Measurements from ENCODE around the gene LMO3.

Gene LMO3

DNA sequence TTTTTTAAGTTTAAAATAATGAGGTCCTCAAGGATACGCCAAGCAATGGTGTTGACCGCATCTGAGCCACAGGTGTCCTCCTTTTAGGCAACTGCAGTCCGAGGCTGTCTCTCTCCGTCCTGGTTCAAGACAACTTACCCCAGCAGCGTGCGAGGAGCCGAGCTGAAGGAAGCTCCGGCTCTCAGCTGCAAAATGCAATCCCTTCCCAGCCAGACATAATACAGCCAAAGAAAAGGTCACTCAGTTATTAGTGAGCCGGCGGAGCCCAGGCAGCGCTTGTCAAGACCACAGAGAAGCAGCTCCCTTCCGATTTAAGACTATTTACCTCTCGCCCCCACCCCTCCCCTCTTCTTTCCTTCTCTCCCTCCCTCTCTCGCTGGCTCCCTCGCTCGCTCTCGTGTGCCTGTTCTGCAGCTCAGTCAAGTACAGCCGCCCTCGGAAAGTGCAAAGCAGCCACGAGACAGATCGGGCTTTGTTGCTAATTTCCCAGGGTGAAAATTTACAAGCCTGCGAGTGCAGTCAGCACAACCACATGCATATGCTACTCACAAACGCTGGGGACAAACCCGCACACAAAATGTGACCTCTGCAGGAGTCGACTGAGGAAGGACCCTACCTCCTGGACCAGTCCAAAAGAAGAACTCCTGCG is 363 bp upstream of the LMO3 start:
- no peak overlapping the region for H3K4me3 ChIP-seq (ENCODE audit: low read length, poor library complexity, severe bottlenecking)
- no peaks in the 10 kb centered on the region for H3K9me2 ChIP-seq (replicated peaks; ENCODE audit: low read depth, low read length)
- no peaks in the 10 kb centered on the region for H3K9me3 ChIP-seq (ENCODE audit: insufficient read depth, low read depth, low read length)
- no peaks in the 10 kb centered on the region for H3K4me1 ChIP-seq (ENCODE audit: insufficient read depth, low read length, poor library complexity, severe bottlenecking)
- no peak overlapping the region for H2AFZ ChIP-seq (ENCODE audit: low read length)
- H3K4me2 ChIP-seq (ENCODE audit: low read depth, low read length, poor library complexity, severe bottlenecking): no peak overlapping the region
- H3K79me2 ChIP-seq (ENCODE audit: insufficient read depth, low read length): no peaks in the 10 kb centered on the region
- H3K36me3 ChIP-seq (ENCODE audit: insufficient read depth, low read length): no peaks in the 10 kb centered on the region
- H3K27me3 ChIP-seq (ENCODE audit: insufficient read depth, low read length, poor library complexity, severe bottlenecking): no peaks in the 10 kb centered on the region
- H4K20me1 ChIP-seq (ENCODE audit: insufficient read depth, low read length, poor library complexity, severe bottlenecking): no peaks in the 10 kb centered on the region
- no peak overlapping the region for H3K9ac ChIP-seq (ENCODE audit: low read depth, low read length, poor library complexity, severe bottlenecking)
- TF ChIP-seq, protein P1, sequence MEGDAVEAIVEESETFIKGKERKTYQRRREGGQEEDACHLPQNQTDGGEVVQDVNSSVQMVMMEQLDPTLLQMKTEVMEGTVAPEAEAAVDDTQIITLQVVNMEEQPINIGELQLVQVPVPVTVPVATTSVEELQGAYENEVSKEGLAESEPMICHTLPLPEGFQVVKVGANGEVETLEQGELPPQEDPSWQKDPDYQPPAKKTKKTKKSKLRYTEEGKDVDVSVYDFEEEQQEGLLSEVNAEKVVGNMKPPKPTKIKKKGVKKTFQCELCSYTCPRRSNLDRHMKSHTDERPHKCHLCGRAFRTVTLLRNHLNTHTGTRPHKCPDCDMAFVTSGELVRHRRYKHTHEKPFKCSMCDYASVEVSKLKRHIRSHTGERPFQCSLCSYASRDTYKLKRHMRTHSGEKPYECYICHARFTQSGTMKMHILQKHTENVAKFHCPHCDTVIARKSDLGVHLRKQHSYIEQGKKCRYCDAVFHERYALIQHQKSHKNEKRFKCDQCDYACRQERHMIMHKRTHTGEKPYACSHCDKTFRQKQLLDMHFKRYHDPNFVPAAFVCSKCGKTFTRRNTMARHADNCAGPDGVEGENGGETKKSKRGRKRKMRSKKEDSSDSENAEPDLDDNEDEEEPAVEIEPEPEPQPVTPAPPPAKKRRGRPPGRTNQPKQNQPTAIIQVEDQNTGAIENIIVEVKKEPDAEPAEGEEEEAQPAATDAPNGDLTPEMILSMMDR (conservative IDR thresholded peaks at IDR 0.05; ENCODE audit: low read length): no peak
- TF ChIP-seq EZH2phosphoT487 (IDR thresholded peaks at IDR 0.05; ENCODE audit: borderline replicate concordance): no peak
- H3F3A ChIP-seq (ENCODE audit: low read depth): no peaks in the 10 kb centered on the region

DNA sequence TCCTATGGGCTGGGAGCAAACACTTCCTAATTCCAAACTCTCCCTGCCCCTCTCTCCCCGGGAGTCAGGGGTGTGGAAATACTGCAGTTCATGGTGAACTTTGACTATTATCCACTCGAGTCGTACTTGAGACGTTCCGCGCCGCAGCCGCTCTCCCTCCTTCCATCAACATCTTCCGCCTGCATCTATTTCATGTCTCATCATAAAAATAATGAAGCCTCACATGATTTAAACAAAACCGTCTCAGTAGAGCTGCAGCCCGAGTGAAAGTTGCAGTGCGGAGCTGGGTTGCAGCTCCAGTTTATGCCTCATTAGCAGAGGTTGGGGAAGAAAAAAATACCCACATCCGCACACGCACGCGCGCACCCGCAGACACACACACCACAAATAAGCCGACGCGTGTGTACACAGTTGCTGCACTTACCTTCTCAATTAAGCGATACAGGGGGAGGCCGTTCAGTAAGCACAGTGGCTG is 283 bp downstream of the LMO3 start:
- Histone ChIP-seq H3K4me1 (ENCODE audit: insufficient read depth, low read length, poor library complexity, severe bottlenecking) (no peaks in the 10 kb centered on the region), H3K9me3 (ENCODE audit: insufficient read depth, low read depth, low read length) (no peaks in the 10 kb centered on the region), H4K20me1 (ENCODE audit: insufficient read depth, low read length, poor library complexity, severe bottlenecking) (no peaks in the 10 kb centered on the region), H3F3A (ENCODE audit: low read depth) (no peaks in the 10 kb centered on the region), H2AFZ (ENCODE audit: low read length) (no peak overlapping the region), H3K27me3 (ENCODE audit: insufficient read depth, low read length, poor library complexity, severe bottlenecking) (no peaks in the 10 kb centered on the region), H3K4me2 (ENCODE audit: low read depth, low read length, poor library complexity, severe bottlenecking) (no peak overlapping the region), H3K9ac (ENCODE audit: low read depth, low read length, poor library complexity, severe bottlenecking) (no peak overlapping the region), H3K9me2 (replicated peaks; ENCODE audit: low read depth, low read length) (no peaks in the 10 kb centered on the region), H3K4me3 (ENCODE audit: low read length, poor library complexity, severe bottlenecking) (no peak overlapping the region), H3K36me3 (ENCODE audit: insufficient read depth, low read length) (no peaks in the 10 kb centered on the region), H3K79me2 (ENCODE audit: insufficient read depth, low read length) (no peaks in the 10 kb centered on the region)
- TF ChIP-seq EZH2phosphoT487 (IDR thresholded peaks at IDR 0.05; ENCODE audit: borderline replicate concordance): no peak

DNA sequence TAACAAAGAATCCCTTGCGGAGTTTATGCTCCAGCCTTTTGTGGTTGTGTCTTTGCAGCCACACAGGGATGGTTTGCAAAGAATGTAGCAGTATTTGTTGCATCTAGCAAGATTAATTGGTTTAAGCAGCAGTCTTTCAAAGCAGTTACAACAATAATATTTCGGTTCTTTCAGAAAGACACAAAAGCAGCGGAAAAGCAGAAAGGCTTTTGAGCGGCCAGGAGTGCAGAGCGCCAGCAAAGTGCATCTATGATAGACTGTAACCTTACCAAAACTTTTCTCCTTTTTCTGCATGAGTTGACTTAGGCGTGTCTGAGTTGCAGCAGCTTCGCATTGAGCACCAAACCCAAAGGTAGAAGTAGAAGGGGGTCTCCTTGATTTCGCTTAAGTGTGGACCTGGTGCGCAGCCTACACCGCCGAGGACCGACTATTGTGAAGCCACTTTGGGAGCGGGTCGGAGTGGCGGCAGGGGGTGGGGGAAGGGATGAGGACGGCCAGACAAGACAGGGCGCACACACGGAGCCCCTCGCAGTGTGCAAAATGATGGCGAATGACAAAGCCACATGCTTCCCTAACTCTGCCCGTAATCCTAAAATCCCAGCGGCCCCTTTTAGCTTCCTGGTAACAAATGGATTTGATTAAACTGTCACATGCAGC is 1.2 kb downstream of the LMO3 start:
- no peaks in the 10 kb centered on the region for H3K27me3 ChIP-seq (ENCODE audit: insufficient read depth, low read length, poor library complexity, severe bottlenecking)
- TF ChIP-seq, protein P1 (conservative IDR thresholded peaks at IDR 0.05; ENCODE audit: low read length): no peak
- TF ChIP-seq EZH2phosphoT487 (IDR thresholded peaks at IDR 0.05; ENCODE audit: borderline replicate concordance): no peak
- no peak overlapping the region for H3K9ac ChIP-seq (ENCODE audit: low read depth, low read length, poor library complexity, severe bottlenecking)
- no peaks in the 10 kb centered on the region for H3K9me2 ChIP-seq (replicated peaks; ENCODE audit: low read depth, low read length)
- H3K4me3 ChIP-seq (ENCODE audit: low read length, poor library complexity, severe bottlenecking): no peak overlapping the region
- no peaks in the 10 kb centered on the region for H3F3A ChIP-seq (ENCODE audit: low read depth)
- no peaks in the 10 kb centered on the region for H4K20me1 ChIP-seq (ENCODE audit: insufficient read depth, low read length, poor library complexity, severe bottlenecking)
- H3K4me1 ChIP-seq (ENCODE audit: insufficient read depth, low read length, poor library complexity, severe bottlenecking): no peaks in the 10 kb centered on the region
- no peak overlapping the region for H3K4me2 ChIP-seq (ENCODE audit: low read depth, low read length, poor library complexity, severe bottlenecking)
- H3K9me3 ChIP-seq (ENCODE audit: insufficient read depth, low read depth, low read length): no peaks in the 10 kb centered on the region
- H2AFZ ChIP-seq (ENCODE audit: low read length): no peak overlapping the region
- no peaks in the 10 kb centered on the region for H3K79me2 ChIP-seq (ENCODE audit: insufficient read depth, low read length)
- H3K36me3 ChIP-seq (ENCODE audit: insufficient read depth, low read length): no peaks in the 10 kb centered on the region

Data from Loucy (cell line).